Measurements from ENCODE around the gene TAF1C. TPM values are rescaled to one million over a fixed set of nuclear protein-coding genes. Genes with fewer than 3 reads are reported as not detected.

Gene TAF1C
- total RNA-seq, 1 donor from 2014 or later = 30.2 TPM

DNA sequence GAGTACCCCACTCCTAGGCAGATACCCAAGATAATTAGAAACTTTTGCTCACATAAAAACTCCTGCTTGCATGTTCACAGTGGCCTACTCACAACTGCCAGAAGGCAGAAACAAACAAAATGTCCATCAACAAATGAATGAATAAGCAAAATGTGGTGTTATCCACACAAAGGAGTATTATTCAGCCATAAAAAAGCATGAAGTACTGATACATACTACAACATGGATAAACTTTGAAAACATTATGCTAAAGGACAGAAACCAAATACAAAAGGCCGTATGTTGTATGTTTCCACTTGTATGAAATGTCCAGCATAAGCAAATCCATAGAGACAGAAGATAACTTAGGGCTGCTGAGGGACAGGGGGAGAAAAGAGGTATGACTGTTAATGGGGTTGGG is 43.8 kb downstream of the TAF1C start:
- Histone ChIP-seq H3K4me3 (no peak overlapping the region), H3K36me3 (no peaks in the 10 kb centered on the region), H3K4me1 (peaks cover 25% of the 10 kb centered on the region), H3K27me3 (no peaks in the 10 kb centered on the region), H3K9me3 (no peaks in the 10 kb centered on the region), H3K27ac (no peak overlapping the region)
- no peak for DNase-seq (ENCODE audit: extremely low spot score in 2 of 2)
- TF ChIP-seq POLR2A (IDR thresholded peaks at IDR 0.05) (no peak), POLR2AphosphoS5 (IDR thresholded peaks at IDR 0.05; ENCODE audit: insufficient read depth in 1 of 2, low read depth in 1 of 2) (no peak)
- TF ChIP-seq, protein P1, sequence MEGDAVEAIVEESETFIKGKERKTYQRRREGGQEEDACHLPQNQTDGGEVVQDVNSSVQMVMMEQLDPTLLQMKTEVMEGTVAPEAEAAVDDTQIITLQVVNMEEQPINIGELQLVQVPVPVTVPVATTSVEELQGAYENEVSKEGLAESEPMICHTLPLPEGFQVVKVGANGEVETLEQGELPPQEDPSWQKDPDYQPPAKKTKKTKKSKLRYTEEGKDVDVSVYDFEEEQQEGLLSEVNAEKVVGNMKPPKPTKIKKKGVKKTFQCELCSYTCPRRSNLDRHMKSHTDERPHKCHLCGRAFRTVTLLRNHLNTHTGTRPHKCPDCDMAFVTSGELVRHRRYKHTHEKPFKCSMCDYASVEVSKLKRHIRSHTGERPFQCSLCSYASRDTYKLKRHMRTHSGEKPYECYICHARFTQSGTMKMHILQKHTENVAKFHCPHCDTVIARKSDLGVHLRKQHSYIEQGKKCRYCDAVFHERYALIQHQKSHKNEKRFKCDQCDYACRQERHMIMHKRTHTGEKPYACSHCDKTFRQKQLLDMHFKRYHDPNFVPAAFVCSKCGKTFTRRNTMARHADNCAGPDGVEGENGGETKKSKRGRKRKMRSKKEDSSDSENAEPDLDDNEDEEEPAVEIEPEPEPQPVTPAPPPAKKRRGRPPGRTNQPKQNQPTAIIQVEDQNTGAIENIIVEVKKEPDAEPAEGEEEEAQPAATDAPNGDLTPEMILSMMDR (IDR thresholded peaks at IDR 0.05) = no peak
- intact Hi-C loops (cut with DNase I) = no loop called here

DNA sequence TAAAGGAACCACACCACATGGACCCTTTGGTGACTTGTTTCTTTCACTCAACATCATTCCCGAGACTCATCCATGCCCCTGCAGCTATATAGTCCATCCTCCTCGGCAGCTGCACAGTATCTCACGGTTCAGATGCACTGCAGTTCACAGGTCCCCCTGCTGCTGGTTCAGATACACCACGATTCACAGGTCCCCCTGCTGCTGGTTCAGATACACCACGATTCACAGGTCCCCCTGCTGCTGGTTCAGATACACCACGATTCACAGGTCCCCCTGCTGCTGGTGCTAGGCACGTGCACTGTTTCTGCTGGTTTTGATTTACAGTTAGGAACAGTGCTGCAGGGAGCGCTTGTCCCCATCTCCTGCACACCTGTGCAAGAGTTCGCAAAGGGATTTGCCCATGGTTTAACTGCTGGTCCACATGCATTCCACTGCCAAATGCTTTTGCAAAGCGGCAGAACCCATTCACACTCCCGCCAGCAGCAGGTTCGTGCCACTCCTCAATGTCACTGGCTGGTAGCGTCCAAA is 45.6 kb downstream of the TAF1C start:
- Histone ChIP-seq H3K4me1 (peaks cover 25% of the 10 kb centered on the region), H3K9me3 (no peaks in the 10 kb centered on the region), H3K27me3 (no peaks in the 10 kb centered on the region), H3K36me3 (no peaks in the 10 kb centered on the region), H3K4me3 (no peak overlapping the region), H3K27ac (no peak overlapping the region)
- DNase-seq (ENCODE audit: extremely low spot score in 2 of 2) = no peak
- TF ChIP-seq, protein P1 (IDR thresholded peaks at IDR 0.05) = no peak
- TF ChIP-seq POLR2AphosphoS5 (IDR thresholded peaks at IDR 0.05; ENCODE audit: insufficient read depth in 1 of 2, low read depth in 1 of 2) = no peak
- TF ChIP-seq POLR2A (IDR thresholded peaks at IDR 0.05) = no peak
- intact Hi-C loops (cut with DNase I) = no loop called here

DNA sequence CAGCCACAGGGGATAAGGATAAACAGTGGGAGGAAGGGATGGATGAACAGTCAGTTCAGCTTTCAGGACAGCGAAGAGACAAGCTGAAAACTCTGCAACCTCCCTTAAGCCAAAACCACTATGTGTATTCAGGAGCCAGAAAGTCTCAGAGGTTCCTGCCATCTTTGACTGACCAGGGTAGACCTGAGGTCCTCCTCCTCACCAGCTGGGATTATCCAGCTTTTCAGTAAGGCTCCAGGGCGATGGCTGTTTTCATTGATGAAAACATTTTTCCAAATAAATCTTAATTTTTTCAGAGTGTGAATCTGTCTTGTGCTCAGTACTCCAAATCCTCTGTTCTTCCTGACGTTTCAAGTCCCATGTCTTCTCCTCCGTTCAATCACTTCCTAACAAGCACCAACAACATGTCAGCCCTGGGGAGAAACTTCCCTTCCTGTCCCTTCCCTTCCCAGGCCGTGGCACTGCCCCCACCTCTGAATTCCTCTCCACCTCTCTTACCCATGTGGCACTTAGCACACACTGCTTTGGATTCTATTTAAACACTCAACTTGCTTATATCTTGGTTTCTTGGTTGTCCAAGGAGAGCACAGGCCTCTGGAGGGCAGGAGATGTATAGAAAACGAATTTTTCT is 47.1 kb downstream of the TAF1C start:
- no peak for DNase-seq (ENCODE audit: extremely low spot score in 2 of 2)
- intact Hi-C loops (cut with DNase I) = no loop called here
- TF ChIP-seq, protein P1 (IDR thresholded peaks at IDR 0.05) = no peak
- TF ChIP-seq POLR2AphosphoS5 (IDR thresholded peaks at IDR 0.05; ENCODE audit: insufficient read depth in 1 of 2, low read depth in 1 of 2) (no peak), POLR2A (IDR thresholded peaks at IDR 0.05) (no peak)
- Histone ChIP-seq H3K4me1 (peaks cover 25% of the 10 kb centered on the region), H3K9me3 (no peaks in the 10 kb centered on the region), H3K4me3 (no peak overlapping the region), H3K27me3 (no peaks in the 10 kb centered on the region), H3K27ac (no peak overlapping the region), H3K36me3 (no peaks in the 10 kb centered on the region)

DNA sequence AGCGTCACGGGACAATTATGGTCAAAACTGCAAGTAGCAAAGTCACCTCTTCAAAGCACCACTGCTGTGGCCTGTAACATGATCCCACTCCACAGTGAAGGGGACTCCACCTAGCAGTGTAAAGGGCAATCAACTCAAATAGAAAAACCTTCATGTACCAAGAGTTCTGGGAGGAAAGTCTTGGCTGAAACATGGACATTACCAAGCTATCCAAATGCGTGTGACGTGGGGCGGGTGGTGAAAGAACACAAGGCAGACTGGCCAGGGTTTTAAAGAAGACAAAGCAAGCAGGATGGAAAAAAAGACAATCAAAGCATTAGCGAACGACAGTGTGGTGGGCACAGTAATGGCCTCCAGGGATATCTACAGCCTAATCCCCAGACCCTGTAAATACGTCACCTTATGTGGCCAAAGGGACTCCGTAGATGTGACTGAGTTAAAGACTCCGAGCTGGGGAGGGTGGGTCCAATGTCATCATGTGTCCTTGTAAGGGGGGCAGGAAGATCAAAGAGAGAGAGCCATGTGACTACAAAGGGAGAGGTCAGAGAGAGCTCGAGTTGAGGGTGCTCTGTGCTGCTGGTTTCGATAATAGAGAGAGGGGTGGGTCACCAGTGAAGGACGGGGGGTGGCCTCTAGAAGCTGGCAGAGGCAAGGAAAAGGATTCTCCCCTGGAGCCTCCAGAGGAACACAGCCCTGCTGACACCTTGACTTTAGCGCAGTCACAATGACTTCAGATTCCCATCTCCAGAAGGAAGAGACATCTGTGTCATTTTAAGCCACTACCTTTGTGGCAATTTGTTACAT is 47.8 kb downstream of the TAF1C start:
- DNase-seq (ENCODE audit: extremely low spot score in 2 of 2) = no peak
- no peak for TF ChIP-seq POLR2A (IDR thresholded peaks at IDR 0.05)
- TF ChIP-seq, protein P1 (IDR thresholded peaks at IDR 0.05) = no peak
- no peak for TF ChIP-seq POLR2AphosphoS5 (IDR thresholded peaks at IDR 0.05; ENCODE audit: insufficient read depth in 1 of 2, low read depth in 1 of 2)
- H3K4me3 ChIP-seq = no peak overlapping the region
- H3K9me3 ChIP-seq = no peaks in the 10 kb centered on the region
- H3K4me1 ChIP-seq = peaks cover 20% of the 10 kb centered on the region
- no peaks in the 10 kb centered on the region for H3K36me3 ChIP-seq
- H3K27me3 ChIP-seq = no peaks in the 10 kb centered on the region
- no peak overlapping the region for H3K27ac ChIP-seq
- intact Hi-C loops (cut with DNase I) = no loop called here

DNA sequence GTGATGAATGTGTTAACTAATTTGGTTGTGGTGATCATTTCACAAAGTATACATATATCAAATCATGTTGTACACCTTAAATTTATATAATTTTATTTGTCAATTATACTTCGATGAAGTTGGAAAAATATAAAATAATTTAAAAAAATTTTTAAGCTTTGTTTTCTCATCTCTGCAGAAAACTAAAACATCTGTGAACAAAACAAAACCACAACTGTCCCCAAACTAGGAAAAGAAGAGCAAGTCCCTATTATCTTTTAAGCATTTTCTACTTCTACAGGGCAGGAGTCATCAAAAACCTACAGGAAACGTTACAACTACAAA is 48.4 kb downstream of the TAF1C start:
- TF ChIP-seq, protein P1 (IDR thresholded peaks at IDR 0.05) = no peak
- TF ChIP-seq POLR2AphosphoS5 (IDR thresholded peaks at IDR 0.05; ENCODE audit: insufficient read depth in 1 of 2, low read depth in 1 of 2) (no peak), POLR2A (IDR thresholded peaks at IDR 0.05) (no peak)
- H3K27ac ChIP-seq = no peak overlapping the region
- intact Hi-C loops (cut with DNase I) = no loop called here

More for the DNA sequence above, 48.4 kb downstream of the TAF1C start:
- DNase-seq (ENCODE audit: extremely low spot score in 2 of 2) = no peak
- Histone ChIP-seq H3K4me3 (no peak overlapping the region), H3K4me1 (peaks cover 14% of the 10 kb centered on the region), H3K36me3 (no peaks in the 10 kb centered on the region), H3K9me3 (no peaks in the 10 kb centered on the region), H3K27me3 (no peaks in the 10 kb centered on the region)
